ENCODE data around the gene MCCC1.
A peak's percentile ranks its signal among the peaks of the same experiment; 100 is the strongest.
"Not testable (repeated sequence)": the region's sequence is repeated elsewhere in the genome, so short reads cannot be mapped to it uniquely, and the experiment has no call there.

The MCCC1 gene

GRCh38 chr3:183116025-183116614, 16.8 kb upstream of the MCCC1 start:
- no peak for TF ChIP-seq CTCF (IDR thresholded peaks at IDR 0.05)
- DNase-seq (ENCODE audit: low spot score): no peak
- Histone ChIP-seq H3K27ac (no peak overlapping the region), H3K4me3 (no peak overlapping the region)

- no peak overlapping the region for H3K4me3 ChIP-seq
- no peak overlapping the region for H3K27ac ChIP-seq
- TF ChIP-seq CTCF (IDR thresholded peaks at IDR 0.05): no peak
- DNase-seq (ENCODE audit: low spot score): no peak
Observed at GRCh38 chr3:183114384-183115178, 15.3 kb upstream of the MCCC1 start.

- H3K4me3 ChIP-seq; H3K27ac ChIP-seq; DNase-seq (ENCODE audit: low spot score): not testable (repeated sequence)
Observed at GRCh38 chr3:183109847-183110246, 10.6 kb upstream of the MCCC1 start.

- TF ChIP-seq CTCF (IDR thresholded peaks at IDR 0.05): no peak
- no peak overlapping the region for H3K27ac ChIP-seq
- H3K4me3 ChIP-seq: no peak overlapping the region
- no peak for DNase-seq (ENCODE audit: low spot score)
Observed at GRCh38 chr3:183108470-183108869, 9.2 kb upstream of the MCCC1 start.

- Histone ChIP-seq H3K27ac (peak overlapping the region in 1 of 2 donors; percentile 7), H3K4me3 (no peak overlapping the region)
- no peak for TF ChIP-seq CTCF (IDR thresholded peaks at IDR 0.05)
- no peak for DNase-seq (ENCODE audit: low spot score)
Observed at GRCh38 chr3:183108001-183108449, 8.7 kb upstream of the MCCC1 start.

- not testable (repeated sequence) for H3K27ac ChIP-seq; H3K4me3 ChIP-seq; DNase-seq (ENCODE audit: low spot score)
Observed at GRCh38 chr3:183107372-183107771, 8.1 kb upstream of the MCCC1 start.

GRCh38 chr3:183106635-183107034, 7.3 kb upstream of the MCCC1 start:
- Histone ChIP-seq H3K27ac (no peak overlapping the region), H3K4me3 (no peak overlapping the region)
- DNase-seq (ENCODE audit: low spot score): no peak
- no peak for TF ChIP-seq CTCF (IDR thresholded peaks at IDR 0.05)

- H3K4me3 ChIP-seq; DNase-seq (ENCODE audit: low spot score); H3K27ac ChIP-seq: not testable (repeated sequence)
Observed at GRCh38 chr3:183103950-183104349, 4.7 kb upstream of the MCCC1 start.

- DNase-seq (ENCODE audit: low spot score); H3K4me3 ChIP-seq: not testable (repeated sequence)
- peak overlapping the region in 1 of 2 donors; percentile 45 for H3K27ac ChIP-seq
Observed at GRCh38 chr3:183101040-183101439, 1.7 kb upstream of the MCCC1 start.

Data from coronary artery (tissue), 2 donors.